GM13977 (cell line): ENCODE results near the gene KDELR3.

Experiments used
- DNase-seq: peaks from one replicate; pipeline ENCODE4 v3.0.0; 2012; ENCODE audit warnings: low spot score
- in situ Hi-C: fragments of 300-500 bp; cut with MboI; formaldehyde crosslinking; loops from one replicate; pipeline ENCODE4 v1.12.0; 2022; ENCODE audit warnings: low sequenced_read_pairs, low pct_unique_long_range_greater_than_20kb, mixed read lengths, inconsistent platforms; ENCODE audit not compliant: unreplicated experiment
- TF ChIP-seq, protein P1 (sequence below): IDR thresholded peaks from 2 replicates; pipeline ENCODE4 v1.5.1; 2012; ENCODE audit warnings: mild to moderate bottlenecking, control low read depth; ENCODE audit not compliant: insufficient read depth; ENCODE audit errors: extremely low read depth, missing control alignments

KDELR3 gene

DNA sequence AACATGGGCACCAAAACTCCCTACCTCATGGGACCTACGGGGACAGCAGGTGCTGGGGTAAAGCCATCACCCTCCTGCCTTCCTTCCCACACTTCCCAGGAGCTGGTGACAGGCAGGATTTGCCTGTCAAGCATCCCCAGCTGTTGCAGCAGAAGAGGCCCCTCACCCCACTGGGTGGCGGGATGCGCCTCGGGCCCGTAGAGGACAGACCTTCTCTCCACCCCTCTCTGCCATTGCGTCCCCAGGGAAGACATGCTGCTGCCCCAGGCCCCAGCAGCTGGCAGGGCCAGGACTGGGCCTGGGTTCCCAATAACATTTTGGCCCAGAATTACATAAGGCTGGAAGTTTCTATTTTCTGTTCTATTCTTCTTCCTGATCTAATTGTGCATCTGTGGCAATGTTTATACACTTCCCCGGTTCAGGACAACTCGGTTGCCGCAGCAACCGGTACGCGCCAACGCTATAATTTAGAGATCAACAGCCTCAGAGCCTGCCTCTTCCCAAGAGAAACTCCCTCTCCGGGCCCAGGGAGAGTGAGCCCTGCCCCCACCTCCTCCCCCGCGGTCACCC is 38.3 kb upstream of the KDELR3 start:
- in situ Hi-C loops = no loop called here
- no peak for DNase-seq
- TF ChIP-seq, protein P1, sequence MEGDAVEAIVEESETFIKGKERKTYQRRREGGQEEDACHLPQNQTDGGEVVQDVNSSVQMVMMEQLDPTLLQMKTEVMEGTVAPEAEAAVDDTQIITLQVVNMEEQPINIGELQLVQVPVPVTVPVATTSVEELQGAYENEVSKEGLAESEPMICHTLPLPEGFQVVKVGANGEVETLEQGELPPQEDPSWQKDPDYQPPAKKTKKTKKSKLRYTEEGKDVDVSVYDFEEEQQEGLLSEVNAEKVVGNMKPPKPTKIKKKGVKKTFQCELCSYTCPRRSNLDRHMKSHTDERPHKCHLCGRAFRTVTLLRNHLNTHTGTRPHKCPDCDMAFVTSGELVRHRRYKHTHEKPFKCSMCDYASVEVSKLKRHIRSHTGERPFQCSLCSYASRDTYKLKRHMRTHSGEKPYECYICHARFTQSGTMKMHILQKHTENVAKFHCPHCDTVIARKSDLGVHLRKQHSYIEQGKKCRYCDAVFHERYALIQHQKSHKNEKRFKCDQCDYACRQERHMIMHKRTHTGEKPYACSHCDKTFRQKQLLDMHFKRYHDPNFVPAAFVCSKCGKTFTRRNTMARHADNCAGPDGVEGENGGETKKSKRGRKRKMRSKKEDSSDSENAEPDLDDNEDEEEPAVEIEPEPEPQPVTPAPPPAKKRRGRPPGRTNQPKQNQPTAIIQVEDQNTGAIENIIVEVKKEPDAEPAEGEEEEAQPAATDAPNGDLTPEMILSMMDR = no peak

DNA sequence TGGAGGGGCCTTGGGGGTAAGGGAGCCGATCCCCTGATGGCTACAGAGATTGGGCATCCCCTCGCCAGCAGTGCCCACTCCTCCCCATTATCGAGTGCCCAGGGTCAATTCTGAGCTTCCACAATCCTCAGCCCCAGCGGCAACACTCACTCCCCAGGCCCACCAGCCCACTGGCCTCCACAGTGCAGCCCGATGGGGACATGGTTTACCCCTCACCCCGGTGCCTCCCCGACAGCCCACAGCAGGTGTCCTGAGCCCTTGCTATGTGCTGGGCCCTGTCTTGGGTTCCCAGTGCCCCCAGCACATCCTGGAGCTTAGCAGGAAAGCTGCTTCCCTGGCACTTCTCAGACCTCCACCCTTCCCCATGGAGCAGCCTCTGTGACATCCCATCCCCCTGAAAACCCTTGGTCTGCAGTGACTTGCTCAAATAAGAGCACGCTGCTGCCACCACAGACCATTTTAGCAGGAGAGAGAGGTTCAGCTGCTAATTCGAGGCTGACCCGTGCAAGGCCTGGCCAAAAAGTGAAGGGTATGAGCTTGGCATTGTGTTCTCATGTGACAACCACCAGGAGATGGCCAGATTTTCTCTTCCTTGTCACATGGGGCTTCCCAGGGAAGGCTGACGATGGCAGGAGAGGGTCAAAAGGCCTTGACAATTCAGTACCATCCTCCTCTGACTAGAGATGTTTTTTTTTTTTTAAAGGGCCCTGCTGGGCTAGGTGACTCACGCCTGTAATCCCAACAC is 36.5 kb upstream of the KDELR3 start:
- in situ Hi-C loops = no loop called here
- TF ChIP-seq, protein P1 = no peak
- DNase-seq = no peak

DNA sequence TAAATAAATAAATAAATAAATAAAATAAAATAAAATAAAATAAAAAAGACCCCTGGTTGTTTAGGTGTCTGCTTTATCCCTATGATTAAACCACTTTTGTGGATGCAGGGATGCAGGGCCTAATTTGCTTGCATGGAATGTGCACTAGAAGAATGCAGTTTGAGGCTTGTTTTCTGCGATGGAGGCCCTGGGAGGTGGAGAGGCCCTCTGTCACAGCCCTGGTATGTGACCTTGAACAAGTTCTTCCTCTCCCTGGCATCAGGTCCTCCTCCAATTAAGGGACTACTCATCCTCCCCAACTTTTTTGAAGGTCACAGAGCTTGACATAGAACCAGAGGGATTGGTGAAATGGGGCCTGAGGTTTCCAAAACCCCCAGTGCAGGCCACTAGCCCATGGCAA is 35.6 kb upstream of the KDELR3 start:
- in situ Hi-C loops = no loop called here
- TF ChIP-seq, protein P1 = no peak
- DNase-seq = no peak

DNA sequence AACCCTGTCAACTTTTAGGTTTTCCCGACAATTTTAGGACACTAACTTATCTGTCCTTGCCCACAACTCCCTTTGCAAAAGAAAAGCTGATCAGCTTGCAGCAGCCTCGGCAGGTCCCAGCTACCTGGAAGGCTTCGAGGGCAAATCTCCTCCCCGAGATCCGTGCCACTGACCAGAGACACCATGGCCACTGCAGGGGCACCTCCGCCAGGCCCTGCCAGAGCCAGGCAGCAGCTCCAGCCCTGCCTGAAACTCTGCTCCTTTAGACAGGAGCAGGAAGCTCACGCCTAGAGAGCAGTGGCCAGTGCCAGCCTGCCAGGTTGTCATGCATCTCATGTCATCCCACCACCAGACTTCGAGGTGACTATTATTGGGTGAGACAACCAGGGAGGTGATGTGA is 34.0 kb upstream of the KDELR3 start:
- DNase-seq = no peak
- in situ Hi-C loops = no loop called here
- TF ChIP-seq, protein P1 = no peak

DNA sequence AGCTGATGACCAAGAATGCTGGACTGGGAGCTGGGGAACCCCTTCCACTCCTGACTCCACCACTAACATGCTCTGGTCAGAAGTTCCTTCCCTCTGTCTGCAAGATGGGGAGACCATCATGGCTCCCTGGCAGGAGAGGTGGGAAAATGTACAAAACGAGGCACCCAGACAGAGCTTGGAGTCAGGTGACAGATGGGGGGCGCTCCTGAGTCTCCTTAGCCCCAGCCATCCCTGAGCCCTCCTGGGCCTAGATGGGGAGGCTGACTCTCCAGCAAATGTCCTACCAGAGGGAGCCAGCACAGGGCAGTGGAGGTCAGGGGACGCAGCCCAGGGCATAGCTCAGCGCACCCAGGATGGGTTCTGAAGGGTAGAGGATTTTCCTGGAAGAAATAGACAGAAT is 32.9 kb upstream of the KDELR3 start:
- in situ Hi-C loops = no loop called here
- TF ChIP-seq, protein P1 = no peak
- no peak for DNase-seq

DNA sequence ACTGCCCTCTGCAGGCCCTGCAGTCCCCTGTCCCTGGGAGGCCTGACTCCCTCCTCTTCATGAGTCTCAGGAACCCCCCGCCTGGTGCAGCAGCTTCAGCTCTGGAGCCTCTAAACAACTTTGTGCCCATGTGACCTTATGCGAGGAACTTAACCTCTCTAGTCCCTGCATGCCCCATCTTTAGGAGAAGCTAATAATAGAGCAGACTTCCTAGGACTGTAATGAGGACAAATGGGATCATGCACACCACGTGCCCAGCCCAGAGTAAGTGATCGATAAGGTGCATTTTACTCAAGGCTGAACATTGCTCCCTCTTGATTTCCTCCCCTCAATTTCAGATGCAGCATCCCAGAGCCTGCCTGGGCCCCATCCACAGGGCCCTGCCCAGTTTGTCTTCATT is 31.9 kb upstream of the KDELR3 start:
- TF ChIP-seq, protein P1 = no peak
- no peak for DNase-seq
- in situ Hi-C loops = no loop called here
